ENCODE measurements around the gene DNAH3. TPM values are rescaled to one million over a fixed set of nuclear protein-coding genes. Genes with fewer than 3 reads are reported as not detected.

Gene DNAH3
- total and polyA plus RNA-seq, 5 donors from 2014 or later, result 0.05 TPM; not detected in 4

- H3K4me1 Mint-ChIP-seq, result peaks cover 6 to 15% (median 10%) of the 10 kb centered on the region in 4 donors
These were observed 208.4 kb downstream of the DNAH3 start for GRCh38 chr16:20942256-20942655.

GRCh38 chr16:20941636-20941926 is 209.1 kb downstream of the DNAH3 start:
- no peaks in the 10 kb centered on the region for H3K9me3 Mint-ChIP-seq
- H3K27me3 Mint-ChIP-seq, result no peaks in the 10 kb centered on the region
- peaks cover 6 to 15% (median 10%) of the 10 kb centered on the region in 4 donors for H3K4me1 Mint-ChIP-seq
- no peak overlapping the region for H3K4me3 ChIP-seq (ENCODE audit: low read depth, low read length)
- ATAC-seq (ENCODE audit: low read depth in 2 of 2) (no peak), DNase-seq (no peak)
- H3K36me3 Mint-ChIP-seq, result no peaks in the 10 kb centered on the region
- no peak overlapping the region for H3K27ac ChIP-seq (ENCODE audit: insufficient read depth, low read length, poor library complexity, severe bottlenecking)
- no peak overlapping the region for H3K27ac Mint-ChIP-seq
- peaks cover 9% of the 10 kb centered on the region for H3K4me1 ChIP-seq (ENCODE audit: control insufficient read depth, insufficient read depth, low read length, poor library complexity, severe bottlenecking)
- H3K36me3 ChIP-seq (ENCODE audit: control insufficient read depth, insufficient read depth, low read length), result no peaks in the 10 kb centered on the region
- no peaks in the 10 kb centered on the region for H3K9me3 ChIP-seq (ENCODE audit: control insufficient read depth in 2 of 2, low read length in 2 of 2)
- no peak overlapping the region for H3K4me3 Mint-ChIP-seq
- H3K27me3 ChIP-seq (ENCODE audit: control insufficient read depth, insufficient read depth, low read length), result no peaks in the 10 kb centered on the region

More at GRCh38 chr16:20942256-20942655, 208.4 kb downstream of the DNAH3 start:
- Histone ChIP-seq H3K9me3 (ENCODE audit: control insufficient read depth in 2 of 2, low read length in 2 of 2) (no peaks in the 10 kb centered on the region), H3K27ac (ENCODE audit: insufficient read depth, low read length, poor library complexity, severe bottlenecking) (no peak overlapping the region), H3K4me1 (ENCODE audit: control insufficient read depth, insufficient read depth, low read length, poor library complexity, severe bottlenecking) (peaks cover 9% of the 10 kb centered on the region), H3K4me3 (ENCODE audit: low read depth, low read length) (no peak overlapping the region), H3K27me3 (ENCODE audit: control insufficient read depth, insufficient read depth, low read length) (no peaks in the 10 kb centered on the region), H3K36me3 (ENCODE audit: control insufficient read depth, insufficient read depth, low read length) (no peaks in the 10 kb centered on the region)
- H3K9me3 Mint-ChIP-seq, result no peaks in the 10 kb centered on the region
- H3K4me3 Mint-ChIP-seq, result no peak overlapping the region
- DNase-seq (no peak), ATAC-seq (ENCODE audit: low read depth in 2 of 2) (no peak)
- H3K27ac Mint-ChIP-seq, result no peak overlapping the region
- no peaks in the 10 kb centered on the region for H3K36me3 Mint-ChIP-seq
- no peaks in the 10 kb centered on the region for H3K27me3 Mint-ChIP-seq

DNA sequence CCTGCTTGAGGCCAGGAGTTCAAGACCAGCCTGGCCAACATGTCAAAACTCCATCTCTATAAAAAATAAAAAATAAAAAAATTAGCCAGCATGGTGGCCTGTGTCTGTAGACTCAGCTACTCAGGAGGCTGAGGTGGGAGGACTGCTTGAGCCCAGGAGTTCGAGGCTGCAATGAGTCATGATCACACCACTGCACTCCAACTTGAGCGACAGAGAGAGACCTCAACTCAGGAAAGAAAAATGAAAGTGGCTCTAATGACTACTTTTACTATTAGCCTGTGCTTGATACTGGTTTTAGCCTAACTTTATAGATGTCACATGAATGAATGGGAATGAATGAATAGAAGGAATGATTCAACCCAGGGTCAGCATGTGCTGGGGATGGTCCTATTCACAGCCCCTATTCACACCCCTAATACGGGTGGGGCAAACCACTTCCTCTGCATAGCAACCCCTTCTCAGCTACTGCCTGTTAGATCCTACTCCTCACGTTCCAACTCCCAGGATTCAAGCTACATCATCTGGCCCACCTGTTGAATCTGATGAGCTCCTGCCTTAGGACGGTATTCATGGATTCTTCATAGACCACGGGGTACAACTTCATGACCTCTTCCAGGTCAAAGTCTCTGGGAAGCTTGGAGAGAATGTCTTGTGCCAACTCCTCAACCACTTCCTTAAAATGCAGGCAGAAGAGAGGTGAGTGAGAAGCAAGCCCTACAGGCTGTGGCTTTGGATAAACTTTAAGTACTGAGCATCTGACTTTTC is 209.6 kb downstream of the DNAH3 start:
- Histone ChIP-seq H3K4me1 (ENCODE audit: control insufficient read depth, insufficient read depth, low read length, poor library complexity, severe bottlenecking) (peaks cover 9% of the 10 kb centered on the region), H3K9me3 (ENCODE audit: control insufficient read depth in 2 of 2, low read length in 2 of 2) (no peaks in the 10 kb centered on the region), H3K27ac (ENCODE audit: insufficient read depth, low read length, poor library complexity, severe bottlenecking) (no peak overlapping the region), H3K4me3 (ENCODE audit: low read depth, low read length) (no peak overlapping the region), H3K36me3 (ENCODE audit: control insufficient read depth, insufficient read depth, low read length) (no peaks in the 10 kb centered on the region), H3K27me3 (ENCODE audit: control insufficient read depth, insufficient read depth, low read length) (no peaks in the 10 kb centered on the region)
- Mint-ChIP-seq H3K27me3 (peaks cover under 1% of the 10 kb centered on the region), H3K9me3 (no peaks in the 10 kb centered on the region), H3K4me1 (peaks cover 6 to 15% (median 10%) of the 10 kb centered on the region in 4 donors), H3K27ac (no peak overlapping the region), H3K36me3 (no peaks in the 10 kb centered on the region), H3K4me3 (no peak overlapping the region)
- ATAC-seq (ENCODE audit: low read depth in 2 of 2) (no peak), DNase-seq (peak in 1 of 3 donors; percentile 24)

- Histone ChIP-seq H3K27ac (ENCODE audit: insufficient read depth, low read length, poor library complexity, severe bottlenecking) (no peak overlapping the region), H3K4me3 (ENCODE audit: low read depth, low read length) (no peak overlapping the region), H3K4me1 (ENCODE audit: control insufficient read depth, insufficient read depth, low read length, poor library complexity, severe bottlenecking) (peaks cover 5% of the 10 kb centered on the region), H3K27me3 (ENCODE audit: control insufficient read depth, insufficient read depth, low read length) (no peaks in the 10 kb centered on the region), H3K36me3 (ENCODE audit: control insufficient read depth, insufficient read depth, low read length) (no peaks in the 10 kb centered on the region), H3K9me3 (ENCODE audit: control insufficient read depth in 2 of 2, low read length in 2 of 2) (no peaks in the 10 kb centered on the region)
- Mint-ChIP-seq H3K36me3 (no peaks in the 10 kb centered on the region), H3K4me3 (no peak overlapping the region), H3K4me1 (peaks cover 0 to 10% (median 6%) of the 10 kb centered on the region in 4 donors), H3K27me3 (peaks cover 5% of the 10 kb centered on the region), H3K9me3 (no peaks in the 10 kb centered on the region), H3K27ac (no peak overlapping the region)
- no peak for ATAC-seq (ENCODE audit: low read depth in 2 of 2)
- DNase-seq, result no peak
These were observed 211.0 kb downstream of the DNAH3 start for GRCh38 chr16:20939611-20940010.

DNA sequence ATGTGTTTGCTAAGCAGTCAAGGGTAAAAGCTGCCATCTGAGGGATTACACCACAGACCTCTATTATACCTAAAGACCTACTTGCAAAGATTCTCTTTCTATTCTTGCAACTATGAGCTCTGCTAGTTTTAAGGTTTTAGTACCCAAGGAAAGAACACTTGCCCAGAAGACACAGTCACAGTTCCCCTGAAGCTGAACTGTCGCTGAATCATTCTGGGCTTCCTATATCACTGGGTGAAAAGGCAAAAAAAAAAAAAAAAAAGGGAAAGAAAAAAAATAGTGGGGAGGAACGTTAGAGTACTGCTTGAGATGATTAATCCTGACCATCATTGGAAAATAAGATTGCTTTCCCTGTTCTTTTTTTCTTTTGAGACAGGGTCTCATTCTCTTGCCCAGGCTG is 212.2 kb downstream of the DNAH3 start:
- Mint-ChIP-seq H3K27me3 (peaks cover 10% of the 10 kb centered on the region), H3K27ac (no peak overlapping the region), H3K9me3 (no peaks in the 10 kb centered on the region), H3K4me1 (peaks cover 0 to 8% (median 6%) of the 10 kb centered on the region in 4 donors), H3K36me3 (no peaks in the 10 kb centered on the region), H3K4me3 (no peak overlapping the region)
- DNase-seq, result no peak
- no peaks in the 10 kb centered on the region for H3K9me3 ChIP-seq (ENCODE audit: control insufficient read depth in 2 of 2, low read length in 2 of 2)
- H3K4me1 ChIP-seq (ENCODE audit: control insufficient read depth, insufficient read depth, low read length, poor library complexity, severe bottlenecking), result no peaks in the 10 kb centered on the region
- H3K27me3 ChIP-seq (ENCODE audit: control insufficient read depth, insufficient read depth, low read length), result no peaks in the 10 kb centered on the region
- ATAC-seq (ENCODE audit: low read depth in 2 of 2), result no peak
- no peak overlapping the region for H3K27ac ChIP-seq (ENCODE audit: insufficient read depth, low read length, poor library complexity, severe bottlenecking)
- H3K36me3 ChIP-seq (ENCODE audit: control insufficient read depth, insufficient read depth, low read length), result no peaks in the 10 kb centered on the region
- H3K4me3 ChIP-seq (ENCODE audit: low read depth, low read length), result no peak overlapping the region

- H3K4me1 Mint-ChIP-seq, result peaks cover 0 to 7% (median 5%) of the 10 kb centered on the region in 4 donors
- ATAC-seq (ENCODE audit: low read depth in 2 of 2), result no peak
- no peak overlapping the region for H3K27ac ChIP-seq (ENCODE audit: insufficient read depth, low read length, poor library complexity, severe bottlenecking)
- H3K4me1 ChIP-seq (ENCODE audit: control insufficient read depth, insufficient read depth, low read length, poor library complexity, severe bottlenecking), result no peaks in the 10 kb centered on the region
- no peak overlapping the region for H3K27ac Mint-ChIP-seq
- peaks cover 10% of the 10 kb centered on the region for H3K27me3 Mint-ChIP-seq
- H3K27me3 ChIP-seq (ENCODE audit: control insufficient read depth, insufficient read depth, low read length), result no peaks in the 10 kb centered on the region
- no peaks in the 10 kb centered on the region for H3K9me3 ChIP-seq (ENCODE audit: control insufficient read depth in 2 of 2, low read length in 2 of 2)
- no peak overlapping the region for H3K4me3 Mint-ChIP-seq
- H3K4me3 ChIP-seq (ENCODE audit: low read depth, low read length), result no peak overlapping the region
- no peaks in the 10 kb centered on the region for H3K36me3 Mint-ChIP-seq
- H3K9me3 Mint-ChIP-seq, result no peaks in the 10 kb centered on the region
- no peaks in the 10 kb centered on the region for H3K36me3 ChIP-seq (ENCODE audit: control insufficient read depth, insufficient read depth, low read length)
- DNase-seq, result no peak
These were observed 212.9 kb downstream of the DNAH3 start for GRCh38 chr16:20937736-20938135.

DNA sequence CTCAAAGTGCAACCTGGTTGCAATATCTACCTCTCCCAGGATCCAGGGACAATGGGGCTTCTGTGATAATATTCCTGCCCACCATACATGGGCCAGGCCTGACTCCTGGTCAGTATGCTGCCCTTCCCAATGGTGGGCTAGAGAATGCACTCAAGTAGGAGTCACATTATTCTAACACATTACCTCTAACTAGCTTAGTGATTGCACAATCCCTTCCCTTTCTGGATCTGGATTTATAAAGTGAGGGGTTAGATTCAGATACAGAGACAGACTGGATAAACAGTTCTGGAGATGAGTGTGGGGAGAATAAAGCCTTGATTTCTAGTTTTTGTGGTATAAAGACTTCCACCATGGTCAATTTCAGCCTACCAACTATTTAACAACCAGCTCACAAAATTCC is 217.1 kb downstream of the DNAH3 start:
- Mint-ChIP-seq H3K27ac (no peak overlapping the region), H3K27me3 (peaks cover 10% of the 10 kb centered on the region), H3K36me3 (no peaks in the 10 kb centered on the region), H3K4me1 (no peaks in the 10 kb centered on the region), H3K9me3 (peaks cover 0 to 3% (median 0%) of the 10 kb centered on the region in 7 donors), H3K4me3 (no peak overlapping the region)
- Histone ChIP-seq H3K9me3 (ENCODE audit: control insufficient read depth in 2 of 2, low read length in 2 of 2) (no peaks in the 10 kb centered on the region), H3K27me3 (ENCODE audit: control insufficient read depth, insufficient read depth, low read length) (no peaks in the 10 kb centered on the region), H3K36me3 (ENCODE audit: control insufficient read depth, insufficient read depth, low read length) (no peaks in the 10 kb centered on the region), H3K27ac (ENCODE audit: insufficient read depth, low read length, poor library complexity, severe bottlenecking) (no peak overlapping the region), H3K4me1 (ENCODE audit: control insufficient read depth, insufficient read depth, low read length, poor library complexity, severe bottlenecking) (no peaks in the 10 kb centered on the region), H3K4me3 (ENCODE audit: low read depth, low read length) (no peak overlapping the region)
- ATAC-seq (ENCODE audit: low read depth in 2 of 2), result no peak
- DNase-seq, result no peak

DNA sequence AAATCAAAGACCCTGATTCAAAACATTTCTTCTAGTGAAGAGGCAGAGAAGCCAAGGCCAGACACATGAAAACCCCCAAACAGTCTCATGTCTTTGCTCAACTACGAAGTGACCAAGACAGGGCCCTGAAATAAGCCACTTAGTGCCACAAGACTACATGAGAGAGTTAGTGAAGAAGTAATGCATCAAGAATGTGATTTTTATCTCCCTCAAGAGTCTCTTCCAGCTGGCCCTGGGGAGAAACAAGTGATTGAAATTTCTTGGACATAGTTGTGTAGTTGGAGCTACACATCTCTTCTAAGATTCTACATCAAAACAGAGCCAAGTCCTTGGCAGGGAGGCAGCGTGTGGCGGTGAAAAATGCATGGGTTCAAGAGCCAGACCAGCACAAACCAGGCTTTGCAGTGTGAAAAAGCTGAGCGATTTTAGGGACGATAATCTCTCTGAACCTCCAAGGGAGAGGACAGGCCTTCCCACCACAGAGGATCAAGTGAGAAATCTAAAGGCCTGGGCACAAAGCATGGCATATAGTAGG is 219.5 kb downstream of the DNAH3 start:
- Mint-ChIP-seq H3K36me3 (peaks cover 5% of the 10 kb centered on the region), H3K27ac (no peak overlapping the region)
- H3K4me3 ChIP-seq (ENCODE audit: low read depth, low read length), result no peak overlapping the region

More for the DNA sequence above, 219.5 kb downstream of the DNAH3 start:
- Histone ChIP-seq H3K27ac (ENCODE audit: insufficient read depth, low read length, poor library complexity, severe bottlenecking) (no peak overlapping the region), H3K27me3 (ENCODE audit: control insufficient read depth, insufficient read depth, low read length) (no peaks in the 10 kb centered on the region), H3K9me3 (ENCODE audit: control insufficient read depth in 2 of 2, low read length in 2 of 2) (no peaks in the 10 kb centered on the region), H3K4me1 (ENCODE audit: control insufficient read depth, insufficient read depth, low read length, poor library complexity, severe bottlenecking) (no peaks in the 10 kb centered on the region), H3K36me3 (ENCODE audit: control insufficient read depth, insufficient read depth, low read length) (no peaks in the 10 kb centered on the region)
- Mint-ChIP-seq H3K4me1 (no peaks in the 10 kb centered on the region), H3K9me3 (peaks cover 0 to 4% (median 1%) of the 10 kb centered on the region in 7 donors), H3K27me3 (peaks cover 10% of the 10 kb centered on the region), H3K4me3 (no peak overlapping the region)
- DNase-seq (no peak), ATAC-seq (ENCODE audit: low read depth in 2 of 2) (no peak)
